HepG2 (cell line): ENCODE measurements around the gene QSER1. TPM values are rescaled to one million over a fixed set of nuclear protein-coding genes. Genes with fewer than 3 reads are reported as not detected.

Experiments used
- ATM ChIP-seq: fragments of 450-650 bp; IDR thresholded peaks from 2 replicates; pipeline ENCODE4 v1.7.1; 2017; ENCODE audit warnings: mild to moderate bottlenecking, borderline replicate concordance
- BCLAF1 ChIP-seq: fragments of 450-650 bp; IDR thresholded peaks from 2 replicates; pipeline ENCODE4 v1.6.1; 2017; ENCODE audit warnings: mild to moderate bottlenecking
- CEBPZ ChIP-seq: IDR thresholded peaks from 2 replicates; pipeline ENCODE4 v1.6.1; 2012; ENCODE audit warnings: low read length, improper control_type of control experiment
- GPBP1L1 ChIP-seq: sonication (generic); formaldehyde crosslinking; IDR thresholded peaks from 2 replicates; pipeline ENCODE4 v1.5.0; 2020; ENCODE audit warnings: mild to moderate bottlenecking, missing genetic modification reagents
- NR2C2 ChIP-seq: sonication (generic); formaldehyde crosslinking; IDR thresholded peaks from 2 replicates; pipeline ENCODE4 v1.4.0; 2020; ENCODE audit warnings: missing genetic modification reagents, mild to moderate bottlenecking, moderate library complexity, borderline replicate concordance
- PHF20 ChIP-seq: sonication (generic); formaldehyde crosslinking; IDR thresholded peaks from 2 replicates; pipeline ENCODE4 v1.5.0; 2020; ENCODE audit warnings: mild to moderate bottlenecking, missing genetic modification reagents
- REL ChIP-seq: sonication (generic); formaldehyde crosslinking; conservative IDR thresholded peaks from 2 replicates; pipeline ENCODE4 v1.8.0; 2022; ENCODE audit warnings: mild to moderate bottlenecking, missing genetic modification reagents, moderate library complexity
- RORA ChIP-seq: sonication (generic); formaldehyde crosslinking; IDR thresholded peaks from 2 replicates; pipeline ENCODE4 v1.5.0; 2020; ENCODE audit warnings: mild to moderate bottlenecking, missing genetic modification reagents, moderate library complexity
- STAG1 ChIP-seq: sonication (generic); formaldehyde crosslinking; IDR thresholded peaks from 2 replicates; pipeline ENCODE4 v1.4.0; 2020; ENCODE audit warnings: missing genetic modification reagents
- ZBTB39 ChIP-seq: sonication (generic); formaldehyde crosslinking; IDR thresholded peaks from 2 replicates; pipeline ENCODE4 v1.5.0; 2020; ENCODE audit warnings: missing genetic modification reagents
- ZNF30 ChIP-seq: sonication (generic); formaldehyde crosslinking; IDR thresholded peaks from 2 replicates; pipeline ENCODE4 v1.5.0; 2020; ENCODE audit warnings: mild to moderate bottlenecking, missing genetic modification reagents
- ZNF451 ChIP-seq: sonication (generic); formaldehyde crosslinking; IDR thresholded peaks from 2 replicates; pipeline ENCODE4 v1.5.0; 2020; ENCODE audit warnings: mild to moderate bottlenecking, missing genetic modification reagents
- ZNF678 ChIP-seq: sonication (generic); formaldehyde crosslinking; IDR thresholded peaks from 2 replicates; pipeline ENCODE4 v1.4.0; 2020; ENCODE audit warnings: mild to moderate bottlenecking, missing genetic modification reagents
- ZNF800 ChIP-seq: sonication (generic); formaldehyde crosslinking; IDR thresholded peaks from 2 replicates; pipeline ENCODE4 v1.4.0; 2020; ENCODE audit warnings: missing genetic modification reagents
- polyA plus RNA-seq, 8 experiments: library from polyadenylated mRNA; depleted of rRNA in 3 of 8; stranded (reverse) in 7 of 8; unstranded in 1 of 8; fragments of >200 nt; fragmentation: Illumina TruSeq in 4 of 8; extraction: Trizol in 4 of 8; gene quantifications; 2 replicates each; pipeline versions ENCODE4 v1.2.1 to v1.2.3, GENCODE V29; 2011 to 2016; ENCODE audit warnings: low read depth in 4 of 8, missing spikeins in 1 of 8, mixed read lengths in 1 of 8; ENCODE audit not compliant: insufficient read depth in 1 of 8
- total RNA-seq, 5 experiments: library from RNA; depleted of rRNA; stranded (reverse); fragments of >200 nt; fragmentation: Illumina TruSeq; extraction: Trizol; gene quantifications; 2 replicates each; pipeline ENCODE4 v1.2.3, GENCODE V29; 2016; ENCODE audit warnings: low read depth in 1 of 5

Gene QSER1
- total and polyA plus RNA-seq, 2 of the 13 experiments (the other 11 are each of a cell fraction or from before 2014, with no cell fraction given), result 8.9 to 17.3 TPM

GRCh38 chr11:33015621-33016551, 123.3 kb downstream of the QSER1 start, which contains the start of gene DEPDC7 (continued):
- TF ChIP-seq ZNF451 (CRISPR knock-in tag) (0 out of 2 replicates have a peak, but pooled peaks have one; percentile 71), ZNF678 (CRISPR knock-in tag) (no peak), NR2C2 (CRISPR knock-in tag) (no peak), GPBP1L1 (CRISPR knock-in tag) (no peak), CEBPZ (no peak), RORA (CRISPR knock-in tag) (no peak), ZNF30 (no peak), ZNF800 (CRISPR knock-in tag) (no peak), STAG1 (CRISPR knock-in tag) (peak; percentile 8; the same call in 1 of the 2 replicates), ZBTB39 (no peak), REL (CRISPR knock-in tag) (no peak), BCLAF1 (no peak), PHF20 (CRISPR knock-in tag) (no peak; the same call in 1 of the 2 replicates), ATM (no peak)
